AG09309 (cell line): ENCODE data around the gene ZSCAN2.
"Not testable (repeated sequence)": the region's sequence is repeated elsewhere in the genome, so short reads cannot be mapped to it uniquely, and the experiment has no call there.

ENCODE experiments used
- DNase-seq: peaks from one replicate; pipeline ENCODE4 v3.0.0-alpha.2; 2010; ENCODE audit warnings: low read depth
- H3K4me3 ChIP-seq: 2 replicates; pipeline ENCODE4 v1.5.1; 2011; ENCODE audit warnings: mild to moderate bottlenecking, low read depth, low read length, moderate library complexity; ENCODE audit not compliant: control insufficient read depth
- TF ChIP-seq, protein P1 (sequence below): IDR thresholded peaks from 2 replicates; pipeline ENCODE4 v1.5.1; 2011; ENCODE audit warnings: mild to moderate bottlenecking, low read depth, low read length, inconsistent platforms; ENCODE audit not compliant: insufficient read depth, control insufficient read depth; ENCODE audit errors: missing control alignments

ZSCAN2 gene

DNA sequence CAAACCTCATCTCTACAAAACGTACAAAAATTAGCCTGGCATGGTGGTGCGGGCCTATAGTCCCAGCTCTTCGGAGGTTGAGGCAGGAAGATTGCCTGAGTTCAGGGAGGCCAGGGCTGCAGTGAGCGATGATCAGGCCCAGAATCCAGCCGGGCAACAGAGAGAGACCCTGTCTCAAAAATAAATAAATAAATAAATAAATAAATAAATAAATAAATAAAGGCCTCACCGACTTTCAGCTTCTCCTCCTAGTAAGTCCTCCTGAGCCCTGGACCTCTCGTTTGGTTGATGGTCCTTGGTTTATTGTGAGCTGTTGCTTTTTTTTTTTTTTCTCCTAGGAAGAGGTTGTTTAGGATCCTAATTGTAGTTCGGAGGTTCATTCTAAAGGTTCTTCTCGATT, 28.2 kb downstream of the ZSCAN2 start:
- H3K4me3 ChIP-seq, result no peak overlapping the region
- TF ChIP-seq, protein P1, sequence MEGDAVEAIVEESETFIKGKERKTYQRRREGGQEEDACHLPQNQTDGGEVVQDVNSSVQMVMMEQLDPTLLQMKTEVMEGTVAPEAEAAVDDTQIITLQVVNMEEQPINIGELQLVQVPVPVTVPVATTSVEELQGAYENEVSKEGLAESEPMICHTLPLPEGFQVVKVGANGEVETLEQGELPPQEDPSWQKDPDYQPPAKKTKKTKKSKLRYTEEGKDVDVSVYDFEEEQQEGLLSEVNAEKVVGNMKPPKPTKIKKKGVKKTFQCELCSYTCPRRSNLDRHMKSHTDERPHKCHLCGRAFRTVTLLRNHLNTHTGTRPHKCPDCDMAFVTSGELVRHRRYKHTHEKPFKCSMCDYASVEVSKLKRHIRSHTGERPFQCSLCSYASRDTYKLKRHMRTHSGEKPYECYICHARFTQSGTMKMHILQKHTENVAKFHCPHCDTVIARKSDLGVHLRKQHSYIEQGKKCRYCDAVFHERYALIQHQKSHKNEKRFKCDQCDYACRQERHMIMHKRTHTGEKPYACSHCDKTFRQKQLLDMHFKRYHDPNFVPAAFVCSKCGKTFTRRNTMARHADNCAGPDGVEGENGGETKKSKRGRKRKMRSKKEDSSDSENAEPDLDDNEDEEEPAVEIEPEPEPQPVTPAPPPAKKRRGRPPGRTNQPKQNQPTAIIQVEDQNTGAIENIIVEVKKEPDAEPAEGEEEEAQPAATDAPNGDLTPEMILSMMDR, result no peak
- DNase-seq, result no peak

DNA sequence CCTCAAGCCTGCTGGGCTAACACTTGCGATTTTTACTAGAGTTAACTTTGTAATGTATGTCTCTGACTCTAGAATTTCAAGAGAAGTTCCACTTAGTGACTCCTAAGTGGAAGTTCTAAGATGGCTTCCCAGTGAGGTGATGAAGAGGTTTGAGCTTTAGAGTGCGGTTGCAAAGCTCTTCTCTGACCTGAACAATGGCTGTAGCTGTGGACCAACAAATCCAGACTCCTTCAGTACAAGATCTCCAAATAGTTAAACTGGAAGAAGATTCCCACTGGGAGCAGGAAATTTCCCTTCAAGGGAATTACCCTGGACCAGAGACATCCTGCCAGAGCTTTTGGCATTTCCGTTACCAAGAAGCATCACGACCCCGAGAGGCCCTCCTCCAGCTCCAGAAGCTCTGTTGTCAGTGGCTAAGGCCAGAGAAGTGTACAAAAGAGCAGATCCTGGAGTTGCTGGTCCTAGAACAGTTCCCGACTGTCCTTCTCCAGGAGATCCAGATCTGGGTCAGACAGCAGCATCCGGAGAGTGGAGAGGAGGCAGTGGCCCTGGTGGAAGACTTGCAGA, 31.0 kb downstream of the ZSCAN2 start:
- DNase-seq, result no peak
- TF ChIP-seq, protein P1, result no peak
- peak overlapping the region; percentile 70 for H3K4me3 ChIP-seq

DNA sequence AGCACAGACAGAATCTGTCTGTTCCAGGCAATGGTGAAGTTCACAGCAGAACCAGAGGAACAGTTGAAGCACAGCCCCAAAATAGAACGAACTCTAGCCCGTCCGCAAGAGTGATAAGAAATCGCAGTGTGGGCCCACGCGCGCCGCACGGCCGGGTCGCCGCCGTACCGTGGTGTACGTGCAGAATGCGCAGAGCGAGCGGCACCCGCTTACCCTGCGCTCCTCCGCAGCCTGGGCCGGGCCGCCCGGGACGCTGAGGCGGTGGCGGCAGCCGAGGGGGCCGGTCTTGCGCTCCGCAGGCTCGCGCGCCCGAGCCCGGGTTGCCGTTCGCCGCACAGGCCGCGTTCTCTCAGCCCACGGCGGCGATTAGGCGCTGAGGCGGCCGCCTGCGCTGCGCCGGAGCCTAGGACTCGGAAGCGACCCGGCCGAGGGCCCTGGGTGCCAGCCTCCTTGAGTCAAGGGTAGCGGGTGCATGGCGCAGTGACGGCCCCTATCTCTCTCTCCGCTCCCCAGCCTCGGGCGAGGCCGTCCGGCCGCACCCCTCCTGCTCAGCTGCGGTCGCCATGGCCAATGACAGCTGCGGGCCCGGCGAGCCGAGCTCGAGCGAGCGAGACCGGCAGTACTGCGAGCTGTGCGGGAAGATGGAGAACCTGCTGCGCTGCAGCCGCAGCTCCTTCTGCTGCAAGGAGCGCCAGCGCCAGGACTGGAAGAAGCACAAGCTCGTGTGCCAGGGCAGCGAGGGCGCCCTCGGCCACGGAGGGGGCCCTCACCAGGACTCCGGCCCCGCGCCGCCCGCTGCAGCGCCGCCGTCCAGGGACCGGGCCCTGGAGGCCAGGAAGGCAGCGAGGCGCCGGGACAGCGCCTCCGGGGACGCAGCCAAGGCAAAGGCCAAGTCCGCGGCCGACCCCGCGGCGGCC, 32.8 kb downstream of the ZSCAN2 start:
- TF ChIP-seq, protein P1, result no peak
- H3K4me3 ChIP-seq, result peak overlapping the region; percentile 52
- DNase-seq, result peak; percentile 33

DNA sequence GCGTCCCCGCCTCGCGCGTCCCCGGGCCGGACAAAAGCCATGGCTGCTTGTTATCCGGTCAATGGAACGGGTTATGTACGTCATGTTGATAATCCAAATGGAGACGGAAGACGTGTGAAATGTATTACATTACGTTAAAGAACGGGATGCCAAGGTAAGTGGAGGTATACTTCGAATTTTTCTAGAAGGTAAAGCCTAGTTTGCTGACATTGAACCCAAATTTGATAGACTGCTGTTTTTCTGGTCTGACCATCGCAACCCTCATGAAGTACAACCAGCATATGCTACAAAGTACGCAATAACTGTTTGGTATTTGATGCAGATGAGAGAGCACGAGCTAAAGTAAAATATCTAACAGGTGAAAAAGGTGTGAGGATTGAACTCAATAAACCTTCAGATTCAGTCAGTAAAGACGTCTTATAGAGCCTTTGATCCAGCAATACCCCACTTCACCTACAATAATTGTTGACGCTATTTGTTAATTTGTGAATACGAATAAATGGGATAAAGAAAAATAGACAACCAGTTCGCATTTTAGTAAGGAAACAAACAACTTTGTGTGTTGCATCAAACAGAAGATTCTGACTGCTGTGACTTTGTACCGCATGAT, 33.5 kb downstream of the ZSCAN2 start:
- peak overlapping the region; percentile 52 for H3K4me3 ChIP-seq
- no peak for DNase-seq
- TF ChIP-seq, protein P1, result no peak

DNA sequence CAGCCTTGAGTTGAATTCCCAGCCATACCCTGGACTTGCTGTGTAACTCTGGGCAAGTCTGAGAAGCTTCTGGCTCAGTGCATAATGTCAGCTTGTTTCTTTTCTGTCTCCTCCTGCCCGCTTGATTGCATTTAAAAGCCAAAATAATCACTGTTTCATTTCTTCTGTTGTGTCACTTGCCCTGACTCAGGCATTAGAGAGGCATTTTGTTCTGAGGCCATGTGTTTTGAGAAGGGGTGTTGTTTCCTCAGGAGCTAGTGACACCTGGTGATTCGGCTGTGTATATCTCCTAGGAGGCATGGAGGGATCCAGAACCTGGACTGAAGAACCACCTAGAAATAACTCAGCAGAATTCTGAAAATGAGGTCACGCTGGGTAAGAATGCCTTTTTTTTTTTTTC, 37.3 kb downstream of the ZSCAN2 start:
- no peak overlapping the region for H3K4me3 ChIP-seq
- no peak for DNase-seq
- TF ChIP-seq, protein P1, result peak; percentile 14

DNA sequence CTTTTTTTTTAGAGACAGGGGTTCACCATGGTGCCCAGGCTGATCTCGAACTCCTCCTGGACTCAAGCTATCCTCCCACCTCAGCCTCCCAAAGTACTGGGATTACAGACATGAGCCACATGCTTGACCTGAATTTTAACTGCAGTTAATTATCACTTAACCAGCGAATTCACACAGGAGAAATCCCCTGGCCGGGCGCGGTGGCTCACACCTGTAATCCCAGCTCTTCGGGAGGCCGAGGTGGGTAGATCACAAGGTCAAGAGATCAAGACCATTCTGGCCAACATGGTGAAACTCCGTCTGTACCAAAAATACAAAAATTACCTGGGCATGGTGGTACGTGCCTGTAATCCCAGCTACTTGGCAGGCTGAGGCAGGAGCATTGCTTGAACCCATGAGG, 41.1 kb downstream of the ZSCAN2 start:
- H3K4me3 ChIP-seq, DNase-seq: not testable (repeated sequence)

DNA sequence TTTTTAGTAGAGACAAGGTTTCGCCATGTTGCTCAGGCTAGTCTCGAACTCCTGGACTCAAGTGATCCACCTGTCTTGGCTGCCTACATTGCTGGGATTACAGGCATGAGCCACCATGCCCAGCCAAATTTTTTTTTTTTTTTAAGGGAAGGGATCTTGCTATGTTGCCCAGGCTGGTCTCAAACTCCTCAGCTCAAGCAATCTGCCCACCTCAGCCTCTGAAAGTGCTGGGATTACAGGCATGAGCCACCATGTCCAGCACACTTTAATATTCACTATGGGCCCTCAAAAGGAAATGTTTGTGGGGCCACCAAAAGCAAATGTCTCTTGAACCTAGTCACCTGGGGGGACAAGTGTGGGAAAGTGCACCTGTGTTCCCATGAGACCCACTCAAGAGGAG, 41.8 kb downstream of the ZSCAN2 start:
- not testable (repeated sequence) for DNase-seq

More for the DNA sequence above, 41.8 kb downstream of the ZSCAN2 start:
- H3K4me3 ChIP-seq, result not testable (repeated sequence)
